Liver (tissue), 9 donors: ENCODE results near the gene DNAH8. TPM values are rescaled to one million over a fixed set of nuclear protein-coding genes. Genes with fewer than 3 reads are reported as not detected.
A peak's percentile ranks its signal among the peaks of the same experiment; 100 is the strongest.

Source experiments
- DNase-seq: peaks from one replicate; pipeline ENCODE4 v3.0.0-alpha.2; 2017; ENCODE audit warnings: low spot score
- H3K27ac ChIP-seq, 2 donors: one replicate each; pipeline ENCODE4 v1.7.0; 2013; ENCODE audit warnings: inconsistent platforms in 2 of 2, low read length in 2 of 2, control low read depth in 1 of 2, low read depth in 1 of 2, mild to moderate bottlenecking in 1 of 2
- H3K27me3 ChIP-seq, 4 donors: one replicate each; pipeline versions ENCODE4 v1.6.1 to v1.7.0; 2013; ENCODE audit warnings: low read length in 3 of 4, inconsistent platforms in 1 of 4, mild to moderate bottlenecking in 1 of 4, moderate library complexity in 1 of 4; ENCODE audit not compliant: control insufficient read depth in 4 of 4, insufficient read depth in 4 of 4
- H3K36me3 ChIP-seq, 4 donors: one replicate each; pipeline versions ENCODE4 v1.6.1 to v1.7.0; 2013; ENCODE audit warnings: low read length in 3 of 4, mild to moderate bottlenecking in 3 of 4, low read depth in 1 of 4, moderate library complexity in 1 of 4; ENCODE audit not compliant: control insufficient read depth in 4 of 4, insufficient read depth in 3 of 4
- H3K4me1 ChIP-seq, 4 donors: one replicate each; pipeline versions ENCODE4 v1.6.1 to v1.7.0; 2013; ENCODE audit warnings: low read length in 3 of 4, mild to moderate bottlenecking in 3 of 4, moderate library complexity in 1 of 4; ENCODE audit not compliant: control insufficient read depth in 4 of 4, insufficient read depth in 4 of 4
- H3K4me3 ChIP-seq, 3 donors: one replicate each; pipeline versions ENCODE4 v1.6.1 to v1.7.0; 2013; ENCODE audit warnings: low read length in 3 of 3, control low read depth in 1 of 3, low read depth in 1 of 3, mild to moderate bottlenecking in 1 of 3
- H3K9ac ChIP-seq, 2 donors: one replicate each; pipeline ENCODE4 v1.7.0; 2013; ENCODE audit warnings: low read length in 2 of 2, mild to moderate bottlenecking in 2 of 2, moderate library complexity in 2 of 2, control low read depth in 1 of 2, low read depth in 1 of 2
- H3K9me3 ChIP-seq, 4 donors: one replicate each; pipeline versions ENCODE4 v1.6.1 to v1.7.0; 2013; ENCODE audit warnings: low read length in 3 of 4; ENCODE audit not compliant: control insufficient read depth in 4 of 4
- FOXA2 ChIP-seq: IDR thresholded peaks from 2 replicates; pipeline ENCODE4 v1.6.1; 2016; ENCODE audit warnings: antibody characterized with exemption
- GABPA ChIP-seq, 2 donors: IDR thresholded peaks in 1 of 2; conservative IDR thresholded peaks in 1 of 2; 2 replicates each; pipeline ENCODE4 v1.6.1; 2016; ENCODE audit warnings: antibody characterized with exemption in 2 of 2, mild to moderate bottlenecking in 1 of 2, moderate library complexity in 1 of 2
- RAD21 ChIP-seq, 2 donors: IDR thresholded peaks; 2 replicates each; pipeline ENCODE4 v1.6.1; 2016; ENCODE audit warnings: antibody characterized with exemption in 2 of 2, mild to moderate bottlenecking in 2 of 2
- REST ChIP-seq: IDR thresholded peaks from 2 replicates; pipeline ENCODE4 v1.6.1; 2016; ENCODE audit warnings: antibody characterized with exemption, mild to moderate bottlenecking
- SP1 ChIP-seq: IDR thresholded peaks from 2 replicates; pipeline ENCODE4 v1.6.1; 2018; ENCODE audit warnings: antibody characterized with exemption, mild to moderate bottlenecking
- TAF1 ChIP-seq: conservative IDR thresholded peaks from 2 replicates; pipeline ENCODE4 v1.6.1; 2016; ENCODE audit warnings: antibody characterized with exemption, mild to moderate bottlenecking
- YY1 ChIP-seq: IDR thresholded peaks from 2 replicates; pipeline ENCODE4 v1.6.1; 2016; ENCODE audit warnings: antibody characterized with exemption, mild to moderate bottlenecking
- WGBS: extraction: QIAGEN DNeasy Blood & Tissue Kit; methylation state at CpG from one replicate; pipeline ENCODE4 v1.1.7; 2013; 5-methylcytosine and 5-hydroxymethylcytosine counted together
- polyA plus RNA-seq, 2 donors: library from polyadenylated mRNA; stranded (reverse) in 1 of 2; unstranded in 1 of 2; fragments of 200-250 nt in 1 of 2; fragments of >200 nt in 1 of 2; fragmentation: Nextera tagmentation in 1 of 2; extraction: Ambion mirVana in 1 of 2; gene quantifications; one replicate each; pipeline versions ENCODE4 v1.2.1 to v1.2.3, GENCODE V29; 2013 to 2015
- total RNA-seq, 2 donors: library from RNA; depleted of rRNA; stranded (reverse); fragments of >200 nt; gene quantifications; one replicate each; pipeline ENCODE4 v1.2.3, GENCODE V29; 2014
- TF ChIP-seq, protein P1 (sequence below): fragments of 150-350 bp; IDR thresholded peaks from 2 replicates; pipeline ENCODE4 v1.5.1; 2017; ENCODE audit warnings: improper control_type of control experiment, low read depth, low read length; ENCODE audit not compliant: missing input control
- donor health status: healthy.
- donor health status: healthy.
- donor health status: healthy.
- donor health status: healthy.
- donor health status: healthy.

The DNAH8 gene
- total and polyA plus RNA-seq, 4 donors, result under 0.01 to 0.05 TPM; not detected in 2

DNA sequence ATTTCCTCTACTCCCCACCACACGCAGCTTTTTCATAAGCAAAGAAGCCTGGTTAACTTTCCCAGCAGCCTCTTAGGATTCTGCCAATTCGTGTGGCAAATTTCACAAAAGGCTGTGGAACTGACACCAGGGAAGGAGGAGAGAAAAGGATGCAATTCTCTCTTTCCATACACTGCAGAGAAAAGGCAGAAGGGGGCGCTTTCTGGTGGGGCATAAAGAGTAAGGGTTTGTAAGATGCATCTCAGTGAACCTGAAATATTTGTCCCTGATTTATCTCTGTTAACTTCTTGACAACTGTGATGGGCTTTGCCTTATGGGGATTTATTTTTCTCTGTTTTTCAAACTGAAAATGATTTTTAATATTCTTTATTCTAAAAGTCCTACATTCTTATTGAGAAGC is 288.0 kb downstream of the DNAH8 start:
- WGBS, result 14% methylated on average over 3 of the region's 3 CpGs
- Histone ChIP-seq H3K27ac (no peak overlapping the region), H3K9me3 (no peaks in the 10 kb centered on the region), H3K27me3 (peaks cover 0 to 8% (median 4%) of the 10 kb centered on the region in 4 donors), H3K4me3 (no peak overlapping the region), H3K9ac (no peak overlapping the region), H3K36me3 (no peaks in the 10 kb centered on the region), H3K4me1 (no peaks in the 10 kb centered on the region)
- no peak for DNase-seq
- TF ChIP-seq GABPA (IDR thresholded peaks at IDR 0.05 in 1 of 2, conservative IDR thresholded peaks at IDR 0.05 in 1 of 2), result no peak
- TF ChIP-seq RAD21 (IDR thresholded peaks at IDR 0.05), result peak in 1 of 2 donors; percentile 36
- TF ChIP-seq SP1, result no peak
- no peak for TF ChIP-seq FOXA2
- TF ChIP-seq, protein P1, sequence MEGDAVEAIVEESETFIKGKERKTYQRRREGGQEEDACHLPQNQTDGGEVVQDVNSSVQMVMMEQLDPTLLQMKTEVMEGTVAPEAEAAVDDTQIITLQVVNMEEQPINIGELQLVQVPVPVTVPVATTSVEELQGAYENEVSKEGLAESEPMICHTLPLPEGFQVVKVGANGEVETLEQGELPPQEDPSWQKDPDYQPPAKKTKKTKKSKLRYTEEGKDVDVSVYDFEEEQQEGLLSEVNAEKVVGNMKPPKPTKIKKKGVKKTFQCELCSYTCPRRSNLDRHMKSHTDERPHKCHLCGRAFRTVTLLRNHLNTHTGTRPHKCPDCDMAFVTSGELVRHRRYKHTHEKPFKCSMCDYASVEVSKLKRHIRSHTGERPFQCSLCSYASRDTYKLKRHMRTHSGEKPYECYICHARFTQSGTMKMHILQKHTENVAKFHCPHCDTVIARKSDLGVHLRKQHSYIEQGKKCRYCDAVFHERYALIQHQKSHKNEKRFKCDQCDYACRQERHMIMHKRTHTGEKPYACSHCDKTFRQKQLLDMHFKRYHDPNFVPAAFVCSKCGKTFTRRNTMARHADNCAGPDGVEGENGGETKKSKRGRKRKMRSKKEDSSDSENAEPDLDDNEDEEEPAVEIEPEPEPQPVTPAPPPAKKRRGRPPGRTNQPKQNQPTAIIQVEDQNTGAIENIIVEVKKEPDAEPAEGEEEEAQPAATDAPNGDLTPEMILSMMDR, result peak; percentile 8
- no peak for TF ChIP-seq REST

DNA sequence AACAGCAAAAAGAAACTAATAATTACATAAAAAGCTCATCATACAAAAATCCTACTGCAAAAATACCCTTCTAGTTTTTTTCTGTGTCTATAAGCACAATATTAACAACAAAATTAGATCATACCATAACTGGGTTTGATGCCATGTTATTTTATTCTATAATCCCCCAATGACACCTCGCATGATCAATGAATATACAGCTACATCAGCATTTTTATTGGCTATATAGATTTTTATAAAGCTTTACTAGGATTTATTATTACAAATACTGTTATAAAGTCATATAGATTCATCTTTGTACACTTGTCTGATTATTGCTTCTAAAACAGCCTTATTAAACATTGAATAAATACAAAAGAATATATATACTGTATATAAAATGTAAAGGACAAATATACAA is 288.4 kb downstream of the DNAH8 start:
- H3K9ac ChIP-seq, result no peak overlapping the region
- no peaks in the 10 kb centered on the region for H3K4me1 ChIP-seq
- no peaks in the 10 kb centered on the region for H3K9me3 ChIP-seq
- H3K27me3 ChIP-seq, result peaks cover 0 to 9% (median 5%) of the 10 kb centered on the region in 4 donors
- H3K36me3 ChIP-seq, result no peaks in the 10 kb centered on the region
- no peak for DNase-seq
- H3K4me3 ChIP-seq, result no peak overlapping the region
- 89% methylated on average over 1 of the region's 1 CpG for WGBS
- no peak for TF ChIP-seq SP1
- H3K27ac ChIP-seq, result no peak overlapping the region

- H3K4me1 ChIP-seq, result no peaks in the 10 kb centered on the region
- H3K27me3 ChIP-seq, result peaks cover 0 to 9% (median 8%) of the 10 kb centered on the region in 4 donors
- 85% methylated on average over 2 of the region's 2 CpGs for WGBS
- DNase-seq, result no peak
- TF ChIP-seq TAF1, result no peak
- no peak for TF ChIP-seq YY1
- no peak overlapping the region for H3K27ac ChIP-seq
- H3K36me3 ChIP-seq, result no peaks in the 10 kb centered on the region
- no peak overlapping the region for H3K9ac ChIP-seq
- H3K4me3 ChIP-seq, result no peak overlapping the region
- H3K9me3 ChIP-seq, result no peaks in the 10 kb centered on the region
Measured at GRCh38 chr6:39004801-39005200, 289.7 kb downstream of the DNAH8 start.
